Neural progenitor cell (in vitro differentiated cells): ENCODE data around the gene KRTAP12-2. TPM values are rescaled to one million over a fixed set of nuclear protein-coding genes. Genes with fewer than 3 reads are reported as not detected.

ENCODE experiments used
- DNase-seq: peaks from one replicate; pipeline ENCODE4 v3.0.0-alpha.2; 2016; ENCODE audit warnings: low spot score
- H2AFZ ChIP-seq: fragments of 200-600 bp; sonication (generic); replicated peaks from 2 replicates; pipeline ENCODE4 v1.6.1; 2016; ENCODE audit warnings: antibody characterized with exemption
- H3F3A ChIP-seq: fragments of 200-600 bp; sonication (generic); 2 replicates; pipeline ENCODE4 v1.6.1; 2016; ENCODE audit warnings: antibody characterized with exemption, low read depth
- H3K27ac ChIP-seq: fragments of 200-600 bp; sonication (generic); 2 replicates; pipeline ENCODE4 v1.5.1; 2016; ENCODE audit warnings: mild to moderate bottlenecking
- H3K27me3 ChIP-seq: fragments of 200-600 bp; sonication (generic); 2 replicates; pipeline ENCODE4 v1.6.1; 2016; ENCODE audit warnings: mild to moderate bottlenecking, moderate library complexity
- H3K36me3 ChIP-seq: fragments of 200-600 bp; sonication (generic); 2 replicates; pipeline ENCODE4 v1.5.1; 2016
- H3K4me1 ChIP-seq: fragments of 200-600 bp; sonication (generic); 2 replicates; pipeline ENCODE4 v1.6.1; 2016; ENCODE audit warnings: mixed run types
- H3K4me2 ChIP-seq: fragments of 200-600 bp; sonication (generic); 2 replicates; pipeline ENCODE4 v1.6.1; 2016
- H3K4me3 ChIP-seq: fragments of 200-600 bp; sonication (generic); 2 replicates; pipeline ENCODE4 v1.5.1; 2016
- H3K79me2 ChIP-seq: fragments of 200-600 bp; sonication (generic); 2 replicates; pipeline ENCODE4 v1.6.1; 2016; ENCODE audit warnings: low read depth
- H3K9ac ChIP-seq: fragments of 200-600 bp; sonication (generic); 2 replicates; pipeline ENCODE4 v1.6.1; 2016
- H3K9me3 ChIP-seq: fragments of 200-600 bp; sonication (generic); 2 replicates; pipeline ENCODE4 v1.5.1; 2016; ENCODE audit warnings: low read depth
- H4K20me1 ChIP-seq: fragments of 200-600 bp; sonication (generic); 2 replicates; pipeline ENCODE4 v1.6.1; 2016; ENCODE audit warnings: low read depth
- H3K27ac Mint-ChIP-seq: 3 replicates; pipeline ENCODE4 v1.8.0; 2021; ENCODE audit warnings: mixed read lengths
- H3K27me3 Mint-ChIP-seq: 2 replicates; pipeline ENCODE4 v1.8.0; 2022; ENCODE audit warnings: low read depth, mild to moderate bottlenecking, inconsistent platforms, moderate library complexity, mixed read lengths; ENCODE audit not compliant: insufficient read depth
- H3K36me3 Mint-ChIP-seq: 3 replicates; pipeline ENCODE4 v1.8.0; 2021; ENCODE audit warnings: mixed read lengths
- H3K4me1 Mint-ChIP-seq: 3 replicates; pipeline ENCODE4 v1.8.0; 2021; ENCODE audit warnings: mixed read lengths
- H3K4me3 Mint-ChIP-seq: 3 replicates; pipeline ENCODE4 v1.8.0; 2021; ENCODE audit warnings: mild to moderate bottlenecking, moderate library complexity, mixed read lengths
- H3K9me3 Mint-ChIP-seq: 3 replicates; pipeline ENCODE4 v1.8.0; 2020; ENCODE audit warnings: mixed read lengths
- EZH2 ChIP-seq: fragments of 200-600 bp; sonication (generic); IDR thresholded peaks from 2 replicates; pipeline ENCODE4 v1.6.1; 2017; ENCODE audit warnings: antibody characterized with exemption, mild to moderate bottlenecking, moderate library complexity
- EZH2phosphoT487 ChIP-seq: fragments of 200-600 bp; sonication (generic); IDR thresholded peaks from 2 replicates; pipeline ENCODE4 v1.6.1; 2017; ENCODE audit warnings: antibody characterized with exemption
- total RNA-seq: library from RNA; depleted of rRNA; stranded (reverse); fragments of >200 nt; gene quantifications from 2 replicates; pipeline ENCODE4 v1.2.3, GENCODE V29; 2015; ENCODE audit warnings: low replicate concordance
- TF ChIP-seq, protein P1 (sequence below): fragments of 200-600 bp; sonication (generic); IDR thresholded peaks from 2 replicates; pipeline ENCODE4 v1.5.1; 2017; ENCODE audit warnings: antibody characterized with exemption, mild to moderate bottlenecking

KRTAP12-2 gene
- total RNA-seq, 1 donor from 2014 or later, result not detected

- Histone ChIP-seq H3K27me3 (no peaks in the 10 kb centered on the region), H3K79me2 (no peaks in the 10 kb centered on the region), H3K27ac (no peak within 1 kb of the TSS), H3K4me1 (peaks cover 7% of the 10 kb centered on the region), H3K9me3 (peaks cover 5% of the 10 kb centered on the region), H3F3A (no peaks in the 10 kb centered on the region), H3K4me3 (no peak within 1 kb of the TSS), H2AFZ (no peak within 1 kb of the TSS), H3K4me2 (no peak within 1 kb of the TSS), H3K36me3 (no peaks in the 10 kb centered on the region), H4K20me1 (no peaks in the 10 kb centered on the region), H3K9ac (no peak within 1 kb of the TSS)
- H3K36me3 Mint-ChIP-seq, result no peaks in the 10 kb centered on the region
- TF ChIP-seq EZH2, result no peak
- TF ChIP-seq, protein P1, sequence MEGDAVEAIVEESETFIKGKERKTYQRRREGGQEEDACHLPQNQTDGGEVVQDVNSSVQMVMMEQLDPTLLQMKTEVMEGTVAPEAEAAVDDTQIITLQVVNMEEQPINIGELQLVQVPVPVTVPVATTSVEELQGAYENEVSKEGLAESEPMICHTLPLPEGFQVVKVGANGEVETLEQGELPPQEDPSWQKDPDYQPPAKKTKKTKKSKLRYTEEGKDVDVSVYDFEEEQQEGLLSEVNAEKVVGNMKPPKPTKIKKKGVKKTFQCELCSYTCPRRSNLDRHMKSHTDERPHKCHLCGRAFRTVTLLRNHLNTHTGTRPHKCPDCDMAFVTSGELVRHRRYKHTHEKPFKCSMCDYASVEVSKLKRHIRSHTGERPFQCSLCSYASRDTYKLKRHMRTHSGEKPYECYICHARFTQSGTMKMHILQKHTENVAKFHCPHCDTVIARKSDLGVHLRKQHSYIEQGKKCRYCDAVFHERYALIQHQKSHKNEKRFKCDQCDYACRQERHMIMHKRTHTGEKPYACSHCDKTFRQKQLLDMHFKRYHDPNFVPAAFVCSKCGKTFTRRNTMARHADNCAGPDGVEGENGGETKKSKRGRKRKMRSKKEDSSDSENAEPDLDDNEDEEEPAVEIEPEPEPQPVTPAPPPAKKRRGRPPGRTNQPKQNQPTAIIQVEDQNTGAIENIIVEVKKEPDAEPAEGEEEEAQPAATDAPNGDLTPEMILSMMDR, result no peak
- TF ChIP-seq EZH2phosphoT487, result no peak
- no peak for DNase-seq
- no peak within 1 kb of the TSS for H3K4me3 Mint-ChIP-seq
- peaks cover 11% of the 10 kb centered on the region for H3K4me1 Mint-ChIP-seq
- H3K27me3 Mint-ChIP-seq, result peaks cover 14% of the 10 kb centered on the region
- peak within 1 kb of the TSS; percentile 51 for H3K27ac Mint-ChIP-seq
- H3K9me3 Mint-ChIP-seq, result peaks cover 14% of the 10 kb centered on the region
Observed at GRCh38 chr21:44637018-44637850, 29.5 kb downstream of the KRTAP12-2 start, which contains the start of gene KRTAP10-10. TSS of gene KRTAP10-10 (plus strand) at chr21:44637356. CDS start at chr21:44637418, 62 bp downstream.

GRCh38 chr21:44636209-44637017 is 30.3 kb downstream of the KRTAP12-2 start:
- Mint-ChIP-seq H3K36me3 (no peaks in the 10 kb centered on the region), H3K4me1 (peaks cover 11% of the 10 kb centered on the region), H3K27me3 (peaks cover 14% of the 10 kb centered on the region), H3K27ac (no peak overlapping the region), H3K4me3 (no peak overlapping the region), H3K9me3 (peaks cover 19% of the 10 kb centered on the region)
- Histone ChIP-seq H3K9me3 (peaks cover 8% of the 10 kb centered on the region), H3K27me3 (no peaks in the 10 kb centered on the region), H3K4me1 (peaks cover 7% of the 10 kb centered on the region), H3K27ac (no peak overlapping the region), H3K4me2 (no peak overlapping the region), H3K4me3 (no peak overlapping the region), H3F3A (peaks cover 2% of the 10 kb centered on the region), H2AFZ (no peak overlapping the region), H4K20me1 (no peaks in the 10 kb centered on the region), H3K36me3 (no peaks in the 10 kb centered on the region), H3K79me2 (no peaks in the 10 kb centered on the region), H3K9ac (no peak overlapping the region)
- no peak for DNase-seq
- TF ChIP-seq, protein P1, result no peak
- TF ChIP-seq EZH2phosphoT487, result no peak
- TF ChIP-seq EZH2, result no peak

DNA sequence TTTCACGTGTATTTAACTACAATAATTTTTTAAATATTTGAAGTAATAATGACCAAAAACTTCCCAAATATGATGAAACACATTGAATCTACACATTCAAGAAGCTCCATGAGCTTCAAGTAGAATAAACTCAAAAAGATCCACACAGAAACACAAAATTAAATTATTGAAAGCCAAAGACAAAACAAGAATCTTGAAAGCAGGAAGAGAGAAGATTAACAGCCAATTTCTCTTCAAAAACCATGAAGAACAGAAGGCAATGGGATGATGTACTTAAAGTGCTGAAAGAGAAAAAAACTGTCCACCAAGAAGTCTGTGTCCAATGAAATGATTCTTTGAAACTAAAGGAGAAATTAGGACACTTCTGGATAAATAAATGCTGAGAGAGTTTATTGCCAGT is 34.7 kb downstream of the KRTAP12-2 start:
- no peak overlapping the region for H3K9ac ChIP-seq
- H3K4me3 Mint-ChIP-seq, result no peak overlapping the region
- peaks cover 3% of the 10 kb centered on the region for H3K4me1 ChIP-seq
- TF ChIP-seq EZH2 (no peak), EZH2phosphoT487 (no peak)
- TF ChIP-seq, protein P1, result no peak
- H3F3A ChIP-seq, result peaks cover 2% of the 10 kb centered on the region
- H3K36me3 Mint-ChIP-seq, result no peaks in the 10 kb centered on the region
- H3K79me2 ChIP-seq, result no peaks in the 10 kb centered on the region
- H3K4me3 ChIP-seq, result no peak overlapping the region
- H3K36me3 ChIP-seq, result no peaks in the 10 kb centered on the region
- H3K27ac Mint-ChIP-seq, result no peak overlapping the region
- DNase-seq, result no peak
- H3K27me3 ChIP-seq, result no peaks in the 10 kb centered on the region
- no peak overlapping the region for H2AFZ ChIP-seq
- no peaks in the 10 kb centered on the region for H4K20me1 ChIP-seq
- H3K27me3 Mint-ChIP-seq, result peaks cover 6% of the 10 kb centered on the region
- peaks cover 29% of the 10 kb centered on the region for H3K9me3 Mint-ChIP-seq
- peaks cover under 1% of the 10 kb centered on the region for H3K4me1 Mint-ChIP-seq
- H3K27ac ChIP-seq, result no peak overlapping the region
- no peak overlapping the region for H3K4me2 ChIP-seq
- peaks cover 8% of the 10 kb centered on the region for H3K9me3 ChIP-seq
